Epidermal melanocyte (primary cell): ENCODE data around the gene SNAPC4.

Source experiments
- DNase-seq: peaks from one replicate; pipeline ENCODE4 v3.0.0; 2011; ENCODE audit warnings: low spot score; ENCODE audit not compliant: insufficient read length

The SNAPC4 gene

GRCh38 chr9:136392538-136393449, 7.2 kb downstream of the SNAPC4 start:
- DNase-seq, result no peak

GRCh38 chr9:136391737-136392537, 8.0 kb downstream of the SNAPC4 start:
- no peak for DNase-seq

GRCh38 chr9:136389396-136389795, 10.6 kb downstream of the SNAPC4 start:
- no peak for DNase-seq

GRCh38 chr9:136387217-136387616, 12.8 kb downstream of the SNAPC4 start:
- no peak for DNase-seq

GRCh38 chr9:136386018-136386417, 14.0 kb downstream of the SNAPC4 start:
- DNase-seq, result no peak

GRCh38 chr9:136385015-136385414, 15.0 kb downstream of the SNAPC4 start:
- DNase-seq, result no peak

- DNase-seq, result no peak
Measured at GRCh38 chr9:136383436-136383835, 16.5 kb downstream of the SNAPC4 start.

- DNase-seq, result no peak
Measured at GRCh38 chr9:136381966-136382513, 17.9 kb downstream of the SNAPC4 start.

- no peak for DNase-seq
Measured at GRCh38 chr9:136381311-136381710, 18.7 kb downstream of the SNAPC4 start.

GRCh38 chr9:136380381-136380780, 19.6 kb downstream of the SNAPC4 start:
- no peak for DNase-seq

- DNase-seq, result no peak
Measured at GRCh38 chr9:136379891-136380290, 20.1 kb downstream of the SNAPC4 start.

GRCh38 chr9:136379401-136379800, 20.6 kb downstream of the SNAPC4 start:
- DNase-seq, result no peak

GRCh38 chr9:136379003-136379287, 21.0 kb downstream of the SNAPC4 start:
- no peak for DNase-seq

- DNase-seq, result no peak
Measured at GRCh38 chr9:136378170-136379002, 21.6 kb downstream of the SNAPC4 start.

- no peak for DNase-seq
Measured at GRCh38 chr9:136377341-136378169, 22.4 kb downstream of the SNAPC4 start.

- DNase-seq, result no peak
Measured at GRCh38 chr9:136376457-136376856, 23.5 kb downstream of the SNAPC4 start.

- DNase-seq, result no peak
Measured at GRCh38 chr9:136375096-136375495, 24.9 kb downstream of the SNAPC4 start.

- DNase-seq, result no peak
Measured at GRCh38 chr9:136374183-136374575, 25.8 kb downstream of the SNAPC4 start.

GRCh38 chr9:136373300-136374182, 26.4 kb downstream of the SNAPC4 start, which contains the start of gene CARD9:
Gene CARD9 (minus strand): TSS chr9:136373669. CDS start chr9:136372078, 1,591 bp downstream.
- no peak for DNase-seq
